Activated CD4-positive, alpha-beta T cell treated with anti-CD3 and anti-CD28 coated beads for 4 hours (primary cell): Measurements from ENCODE around the gene PPCS.
"Not testable (repeated sequence)": the region's sequence is repeated elsewhere in the genome, so short reads cannot be mapped to it uniquely, and the experiment has no call there.

Source experiments
- DNase-seq, 2 donors: peaks; one replicate each; pipeline ENCODE4 v3.0.0-alpha.2; 2020

The PPCS gene

DNA sequence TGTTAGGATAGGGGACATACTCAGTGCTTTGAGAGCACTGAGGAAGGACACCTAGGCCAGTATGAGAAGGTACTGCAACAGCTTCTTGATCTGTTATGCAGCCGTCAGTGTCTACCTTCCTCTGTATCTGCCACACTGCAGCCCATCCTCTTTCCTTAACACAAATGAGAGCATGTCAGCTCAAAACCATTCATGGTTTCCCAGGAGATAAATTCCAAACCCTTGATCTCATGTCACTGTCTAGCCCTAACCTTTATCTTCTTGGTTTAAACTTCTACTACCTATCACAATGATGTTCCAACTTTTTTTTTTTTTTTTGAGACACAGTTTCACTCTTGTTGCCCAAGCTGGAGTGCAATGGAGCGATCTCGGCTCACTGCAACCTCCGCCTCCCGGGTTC is 1.9 kb upstream of the PPCS start:
- no peak for DNase-seq

DNA sequence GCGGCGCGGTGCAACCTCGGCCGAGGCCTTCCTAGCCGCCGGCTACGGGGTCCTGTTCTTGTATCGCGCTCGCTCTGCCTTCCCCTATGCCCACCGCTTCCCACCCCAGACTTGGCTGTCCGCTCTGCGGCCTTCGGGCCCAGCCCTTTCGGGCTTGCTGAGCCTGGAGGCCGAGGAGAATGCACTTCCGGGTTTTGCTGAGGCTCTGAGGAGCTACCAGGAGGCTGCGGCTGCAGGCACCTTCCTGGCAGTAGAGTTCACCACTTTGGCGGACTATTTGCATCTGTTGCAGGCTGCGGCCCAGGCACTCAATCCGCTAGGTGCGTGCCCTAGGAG is 379 bp downstream of the PPCS start:
- DNase-seq = peak; percentile 46 to 57

DNA sequence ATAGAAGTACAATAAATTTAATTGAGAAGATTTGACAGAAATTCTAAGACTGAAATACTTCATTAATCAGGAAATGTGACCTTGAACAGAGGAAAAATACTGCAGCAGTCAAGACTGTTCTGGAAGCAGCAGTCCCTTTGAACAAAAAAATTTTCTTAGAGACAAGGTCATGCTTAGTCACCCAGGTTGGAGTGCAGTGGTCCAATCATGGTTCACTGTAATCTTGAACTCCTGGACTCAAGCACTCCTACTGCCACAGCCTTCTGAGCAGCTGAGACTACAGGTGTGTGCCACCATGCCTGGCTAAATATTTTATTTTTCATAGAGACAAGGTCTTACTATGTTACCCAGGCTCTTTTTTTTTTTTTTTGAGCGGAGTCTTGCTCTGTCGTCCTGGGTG is 4.9 kb downstream of the PPCS start:
- no peak for DNase-seq

DNA sequence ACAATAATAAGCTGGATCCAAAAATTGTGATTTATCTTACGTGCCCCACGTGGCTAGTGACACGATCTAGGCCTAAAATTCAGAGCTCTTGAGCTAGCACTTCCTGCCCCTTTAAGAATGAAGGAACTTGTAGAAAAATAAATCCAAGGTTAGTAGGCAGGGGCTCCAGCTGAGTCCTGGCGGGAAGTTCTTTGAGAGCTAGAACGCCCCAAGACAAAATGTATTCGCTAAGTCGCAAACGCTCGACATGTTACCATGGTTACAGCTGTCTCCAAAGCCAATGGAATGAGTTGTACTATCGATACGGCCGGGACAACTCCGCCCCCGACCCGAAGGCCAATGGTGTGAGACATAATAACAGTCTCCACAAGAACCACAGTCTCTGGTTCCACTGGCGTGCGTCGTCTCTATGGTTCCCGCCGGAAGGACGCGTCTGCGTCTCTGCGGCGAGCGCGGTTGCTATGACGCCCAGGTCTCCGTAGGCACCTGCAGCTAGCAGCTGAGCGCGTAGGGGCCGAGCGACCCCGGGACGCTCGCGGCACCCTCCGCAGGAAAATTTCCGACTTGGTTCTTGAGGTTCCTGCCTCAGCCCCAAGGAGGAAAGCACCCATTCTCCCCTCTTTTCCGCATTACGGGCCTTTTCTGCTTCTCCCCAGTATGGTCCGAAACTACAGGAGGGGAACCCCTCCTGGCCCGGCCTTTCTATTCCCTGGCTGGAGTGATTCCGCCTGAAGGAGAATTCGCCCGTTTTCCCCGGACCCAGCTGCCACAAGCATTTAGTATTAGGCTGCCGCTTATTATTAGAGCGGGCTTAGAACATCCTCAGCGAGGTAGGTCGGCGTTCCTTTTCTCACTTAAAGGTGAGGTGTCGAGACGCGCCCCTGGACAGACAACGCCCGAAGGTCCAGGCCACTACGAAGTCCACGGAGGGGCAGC is 6.8 kb downstream of the PPCS start, which contains the start of gene CCDC30:
TSS of gene CCDC30 (plus strand) at position 459 of the 936 bp plus-strand sequence. CDS start 17,266 bp downstream, outside the sequence.
- DNase-seq = peak; percentile 95

DNA sequence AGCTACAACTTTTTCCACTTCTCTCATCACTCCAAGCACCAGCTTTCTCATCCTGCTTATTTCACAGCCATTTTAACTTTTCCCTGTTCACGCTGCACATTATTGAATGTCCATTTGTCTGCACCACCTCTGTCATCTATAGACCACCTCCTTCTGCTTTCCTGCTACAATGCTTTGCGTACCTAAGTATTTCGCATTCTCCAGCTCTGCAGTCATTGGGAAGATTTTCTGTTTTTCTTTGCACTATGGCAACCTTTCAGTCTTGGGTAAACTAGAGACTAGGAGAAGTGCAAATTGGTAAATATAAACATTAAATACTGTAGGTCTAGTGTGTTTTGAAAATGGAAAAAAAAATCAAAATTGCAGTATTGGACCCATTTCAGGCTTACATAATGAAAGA is 7.6 kb downstream of the PPCS start:
- no peak for DNase-seq

DNA sequence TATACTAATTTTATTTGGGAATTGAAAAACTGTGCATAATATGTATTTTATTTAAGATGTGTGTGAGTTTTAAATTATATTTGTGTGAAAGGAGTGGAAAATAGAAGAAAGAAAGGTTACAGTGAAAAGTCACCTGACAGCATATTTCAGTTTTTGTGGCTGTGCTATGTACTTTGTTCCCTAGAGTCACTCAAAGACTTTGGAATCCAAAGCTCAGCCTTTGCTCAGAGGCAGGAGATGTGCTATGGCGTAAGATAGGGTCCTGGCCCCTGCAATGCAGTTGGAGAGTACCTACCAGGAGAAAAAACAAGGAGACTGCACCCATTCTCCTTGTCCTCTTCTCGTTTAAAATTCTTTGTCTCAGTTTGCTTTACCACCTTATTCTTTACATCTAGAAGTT is 9.7 kb downstream of the PPCS start:
- no peak for DNase-seq

DNA sequence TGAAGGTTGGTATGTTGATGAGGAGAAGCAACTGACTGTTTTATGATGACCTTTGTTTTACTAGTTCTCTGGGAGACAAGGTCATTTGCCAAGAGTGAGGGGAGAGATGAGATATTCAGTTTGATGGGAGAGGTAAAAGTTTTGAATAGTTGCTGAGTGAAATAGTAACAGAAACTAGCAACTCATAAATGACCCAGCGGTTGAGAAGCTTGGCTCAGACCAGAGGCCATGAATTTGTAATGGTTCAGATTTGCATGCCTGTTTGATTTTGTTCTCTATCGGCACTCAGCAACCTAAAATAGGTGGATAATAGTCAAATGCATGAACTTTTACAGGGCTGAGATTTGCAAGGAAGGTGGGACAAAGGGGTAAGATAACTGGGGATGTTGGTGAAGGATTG is 13.4 kb downstream of the PPCS start:
- no peak for DNase-seq

DNA sequence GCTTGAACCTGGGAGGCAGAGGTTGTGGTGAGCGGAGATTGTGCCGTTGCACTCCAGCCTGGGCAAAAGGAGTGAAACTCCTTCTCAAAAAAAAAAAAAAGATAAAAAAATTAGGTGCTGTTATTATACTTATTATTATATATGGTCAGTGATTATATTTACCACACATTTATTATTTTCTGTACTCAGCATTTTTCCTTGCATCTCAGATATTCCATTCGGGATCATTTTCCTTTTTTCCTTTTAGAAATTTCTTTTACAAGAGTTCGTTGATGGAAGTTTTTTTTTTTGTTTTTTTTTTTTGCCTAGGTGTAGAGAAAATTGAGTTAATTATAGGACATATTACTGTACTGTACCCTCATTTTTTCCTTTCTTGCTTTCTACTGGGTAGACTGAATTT is 20.3 kb downstream of the PPCS start:
- DNase-seq = no peak

DNA sequence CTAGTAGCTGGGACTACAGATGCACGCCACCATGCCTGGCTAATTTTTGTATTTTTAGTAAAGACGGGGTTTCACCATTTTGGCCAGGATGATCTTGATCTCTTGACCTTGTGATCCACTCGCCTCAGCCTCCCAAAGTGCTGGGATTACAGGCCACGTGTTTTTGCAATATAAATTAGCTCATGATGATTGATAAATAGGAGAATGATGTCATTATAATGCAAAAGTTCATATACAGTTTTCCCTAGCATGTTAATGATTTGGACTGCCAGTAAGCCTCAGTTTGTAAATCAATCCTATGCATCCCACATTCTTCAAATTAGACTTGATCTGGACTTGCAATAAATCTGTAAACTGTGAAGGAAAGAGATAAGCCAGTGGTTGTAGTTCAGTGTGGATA is 21.0 kb downstream of the PPCS start:
- DNase-seq = not testable (repeated sequence)

DNA sequence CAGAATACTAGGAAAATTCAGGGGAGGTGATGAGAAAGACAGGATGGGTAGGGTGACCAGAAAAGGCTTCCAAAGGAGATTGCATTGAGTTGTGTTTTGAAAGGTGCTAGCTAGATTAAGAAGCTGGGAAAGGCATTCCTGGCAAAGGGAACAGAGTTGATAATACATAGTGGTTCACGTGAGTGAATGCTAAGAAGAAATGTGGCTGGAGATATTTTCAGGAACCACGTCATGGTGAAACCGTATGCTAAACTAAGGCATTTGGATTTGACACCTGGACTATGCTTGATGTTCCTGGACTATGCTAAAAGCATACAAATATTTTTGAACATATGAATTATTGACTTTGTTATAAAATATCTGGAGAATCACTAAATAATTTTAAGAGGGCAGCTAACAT is 21.4 kb downstream of the PPCS start:
- no peak for DNase-seq

DNA sequence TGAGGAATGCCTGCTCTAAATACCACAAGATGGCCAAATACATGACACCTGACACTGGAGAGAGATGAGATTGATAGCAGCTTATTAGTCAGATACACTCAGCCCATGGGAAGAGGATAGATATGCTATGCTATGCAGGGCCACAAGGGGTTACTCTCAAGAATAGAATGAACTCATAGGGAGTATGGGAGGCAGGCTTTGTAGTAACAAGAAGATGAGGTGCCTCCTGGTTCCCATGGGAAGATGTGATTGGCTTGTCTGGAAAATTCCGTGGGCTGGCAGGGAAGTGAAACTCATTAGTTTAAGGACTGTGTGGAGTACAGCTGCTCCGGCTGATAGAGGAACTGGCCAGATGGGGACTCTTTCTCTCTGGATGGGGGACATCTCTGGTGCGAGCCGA is 23.3 kb downstream of the PPCS start:
- no peak for DNase-seq

DNA sequence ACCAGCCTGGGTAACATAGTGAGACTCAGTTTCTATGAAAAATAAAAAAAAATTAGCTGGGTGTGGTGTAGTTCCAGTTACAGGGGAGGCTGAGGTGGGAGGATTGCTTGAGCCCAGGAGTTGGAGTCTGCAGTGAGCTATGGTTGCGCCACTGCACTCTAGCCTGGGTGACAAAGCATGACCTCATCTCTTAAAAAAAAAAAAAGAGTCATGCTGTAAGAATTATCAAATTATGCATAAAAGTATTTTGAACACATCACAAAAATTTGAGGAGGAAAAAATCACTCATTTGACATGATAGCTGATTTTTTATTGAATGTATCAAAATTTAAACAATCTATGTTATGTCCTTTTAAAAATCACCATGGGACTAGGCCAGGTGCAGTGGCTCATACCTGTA is 24.6 kb downstream of the PPCS start:
- DNase-seq = no peak

DNA sequence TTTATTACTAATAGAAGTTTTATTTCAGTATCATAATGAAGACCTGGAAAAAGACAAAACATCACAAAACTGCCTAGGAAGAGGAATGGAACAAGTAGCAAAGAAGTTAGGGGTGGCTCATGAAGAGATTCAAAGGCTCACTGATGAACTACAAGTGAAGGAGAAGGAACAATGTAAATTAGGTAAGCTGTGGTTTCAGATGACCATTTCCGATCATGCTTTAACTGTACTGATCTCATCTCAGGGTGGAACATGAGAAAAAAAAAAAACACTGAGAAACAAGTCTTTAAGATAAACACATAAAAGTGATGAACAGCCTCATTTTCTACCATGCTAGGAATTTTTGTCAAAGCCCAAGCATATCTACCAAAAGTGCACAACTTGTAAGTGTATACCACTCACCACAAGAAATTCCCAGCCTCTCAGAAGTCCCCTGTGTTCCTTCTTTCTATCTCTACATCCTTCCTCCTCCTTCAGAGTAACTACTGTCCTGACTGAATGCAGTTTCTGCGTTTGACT is 26.4 kb downstream of the PPCS start:
- DNase-seq = no peak

DNA sequence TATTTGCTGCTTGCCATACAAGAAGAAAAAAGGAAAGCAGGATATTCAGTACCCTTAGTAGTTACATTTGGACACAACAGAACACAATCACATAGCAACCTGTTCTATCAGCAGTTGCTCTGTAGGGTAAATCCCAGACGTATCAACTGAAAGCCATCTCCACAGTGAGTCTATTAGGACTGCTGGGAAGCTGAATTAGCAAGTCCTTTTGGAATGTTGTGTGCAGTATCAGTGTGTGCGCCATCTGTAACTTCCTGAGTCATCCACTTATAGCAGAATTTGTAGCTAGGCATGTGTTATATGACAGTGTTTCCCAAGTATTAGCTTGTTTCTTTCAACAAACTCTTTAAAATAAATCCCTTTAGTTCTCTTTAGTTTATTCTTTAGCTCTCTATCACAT is 28.0 kb downstream of the PPCS start:
- no peak for DNase-seq

DNA sequence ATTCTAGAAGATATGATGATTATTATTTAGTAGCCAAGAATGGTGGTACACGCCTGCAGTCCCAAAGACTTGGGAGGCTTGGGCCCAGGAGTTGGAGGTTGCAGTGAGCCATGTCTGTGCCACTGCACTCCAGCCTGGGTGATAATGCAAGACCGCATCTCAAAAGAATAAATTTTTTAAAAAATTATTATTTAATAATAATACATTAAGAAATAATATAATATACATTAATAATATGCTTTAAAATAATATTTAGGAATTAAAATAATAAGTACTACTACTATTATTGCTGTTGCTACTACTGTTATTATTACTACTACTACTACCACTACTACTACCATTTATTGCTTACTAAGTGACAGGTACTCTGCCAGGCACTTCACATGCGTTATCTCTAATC is 33.9 kb downstream of the PPCS start:
- no peak for DNase-seq

DNA sequence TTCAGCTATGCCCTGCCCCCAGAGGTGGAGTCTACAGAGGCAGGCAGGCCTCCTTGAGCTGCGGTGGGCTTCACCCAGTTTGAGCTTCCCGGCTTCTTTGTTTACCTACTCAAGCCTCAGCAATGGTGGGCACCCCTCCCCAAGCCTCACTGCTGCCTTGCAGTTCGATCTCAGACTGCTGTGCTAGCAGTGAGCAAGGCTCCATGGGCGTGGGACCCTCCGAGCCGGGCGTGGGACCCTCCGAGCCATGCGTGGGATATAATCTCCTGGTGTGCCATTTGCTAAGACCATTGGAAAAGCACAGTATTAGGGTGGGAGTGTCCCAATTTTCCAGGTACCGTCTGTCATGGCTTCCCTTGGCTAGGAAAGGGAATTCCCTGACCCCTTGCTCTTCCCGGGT is 45.7 kb downstream of the PPCS start:
- not testable (repeated sequence) for DNase-seq

DNA sequence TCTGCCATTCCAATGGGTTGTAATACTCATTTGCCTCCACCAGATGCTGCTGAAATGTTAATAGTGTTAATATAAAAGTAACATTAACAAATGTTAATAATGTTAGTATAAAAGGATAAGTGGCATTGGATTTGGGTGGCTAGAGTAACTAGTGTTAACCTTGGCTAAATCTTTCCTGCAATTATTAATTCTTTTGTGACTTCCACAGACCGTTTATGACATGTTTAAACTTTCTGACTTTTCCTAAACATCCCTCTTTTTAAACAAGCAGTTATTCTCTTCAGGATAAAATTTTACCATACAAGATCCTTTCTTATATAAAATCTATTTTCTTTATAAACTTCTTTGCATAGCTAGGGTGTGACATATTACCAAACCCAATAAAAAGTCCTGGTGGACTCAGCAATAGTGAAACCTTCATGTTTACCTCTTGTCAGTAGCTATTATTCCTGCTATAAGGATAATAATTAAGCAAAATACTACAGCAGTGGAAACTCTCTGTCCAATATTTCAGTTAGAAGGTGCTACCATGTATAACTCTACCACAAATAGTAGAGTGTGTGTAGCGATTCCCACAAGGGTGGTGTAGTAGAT is 48.3 kb downstream of the PPCS start:
- no peak for DNase-seq

DNA sequence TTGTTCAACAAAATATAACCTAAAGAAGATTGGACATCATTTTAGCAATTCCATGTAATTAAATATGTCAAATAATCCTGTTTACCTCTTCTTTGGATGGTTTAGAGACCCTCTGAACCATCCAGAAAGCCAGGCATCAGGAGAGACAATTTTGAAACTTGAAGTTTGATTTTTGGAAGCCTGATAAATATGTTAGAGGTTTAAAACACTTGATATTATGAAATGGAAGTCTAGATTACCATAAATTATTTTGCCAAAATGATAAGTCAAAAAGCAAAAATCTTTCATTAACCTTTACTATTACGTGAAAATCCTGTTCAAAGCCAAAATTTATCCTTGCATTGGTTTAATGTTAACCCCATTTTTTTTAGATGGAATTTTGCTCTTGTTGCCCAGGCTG is 50.2 kb downstream of the PPCS start:
- DNase-seq = no peak
